ENCODE data around the gene NDST3.

Gene NDST3

GRCh38 chr4:118034053-118034785, at the start of gene NDST3:
NDST3 (plus strand) TSS chr4:118034486; CDS start chr4:118053911, 19,425 bp downstream.
- peak; percentile 52 for DNase-seq (ENCODE audit: low spot score)

GRCh38 chr4:117986321-117986720, 48.0 kb upstream of the NDST3 start:
- no peak for DNase-seq (ENCODE audit: low spot score)

- no peak for DNase-seq (ENCODE audit: low spot score)
Measured at GRCh38 chr4:117987464-117987863, 46.8 kb upstream of the NDST3 start.

GRCh38 chr4:117996891-117997290, 37.4 kb upstream of the NDST3 start:
- no peak for DNase-seq (ENCODE audit: low spot score)

- DNase-seq (ENCODE audit: low spot score) = no peak
Measured at GRCh38 chr4:118004088-118004487, 30.2 kb upstream of the NDST3 start.

GRCh38 chr4:118005883-118006282, 28.4 kb upstream of the NDST3 start:
- DNase-seq (ENCODE audit: low spot score) = no peak

- DNase-seq (ENCODE audit: low spot score) = no peak
Measured at GRCh38 chr4:118012142-118012541, 22.1 kb upstream of the NDST3 start.

- DNase-seq (ENCODE audit: low spot score) = no peak
Measured at GRCh38 chr4:118014831-118015230, 19.5 kb upstream of the NDST3 start.

- no peak for DNase-seq (ENCODE audit: low spot score)
Measured at GRCh38 chr4:118018381-118019145, 15.7 kb upstream of the NDST3 start.

- DNase-seq (ENCODE audit: low spot score) = no peak
Measured at GRCh38 chr4:118026806-118027205, 7.5 kb upstream of the NDST3 start.

GRCh38 chr4:118029224-118029623, 5.1 kb upstream of the NDST3 start:
- DNase-seq (ENCODE audit: low spot score) = no peak

GRCh38 chr4:118032691-118033090, 1.6 kb upstream of the NDST3 start:
- no peak for DNase-seq (ENCODE audit: low spot score)

- peak; percentile 42 for DNase-seq (ENCODE audit: low spot score)
Measured at GRCh38 chr4:118033148-118034052, 886 bp upstream of the NDST3 start.

GRCh38 chr4:118035309-118035708, 1.0 kb downstream of the NDST3 start:
- no peak for DNase-seq (ENCODE audit: low spot score)

- no peak for DNase-seq (ENCODE audit: low spot score)
Measured at GRCh38 chr4:118036336-118036735, 2.0 kb downstream of the NDST3 start.

- no peak for DNase-seq (ENCODE audit: low spot score)
Measured at GRCh38 chr4:118037955-118038354, 3.7 kb downstream of the NDST3 start.

GRCh38 chr4:118046323-118046722, 12.0 kb downstream of the NDST3 start:
- no peak for DNase-seq (ENCODE audit: low spot score)

- no peak for DNase-seq (ENCODE audit: low spot score)
Measured at GRCh38 chr4:118047043-118047442, 12.8 kb downstream of the NDST3 start.

GRCh38 chr4:118058955-118059354, 24.7 kb downstream of the NDST3 start:
- no peak for DNase-seq (ENCODE audit: low spot score)

- no peak for DNase-seq (ENCODE audit: low spot score)
Measured at GRCh38 chr4:118059397-118059796, 25.1 kb downstream of the NDST3 start.

GRCh38 chr4:118076958-118077766, 42.9 kb downstream of the NDST3 start:
- peak; percentile 32 for DNase-seq (ENCODE audit: low spot score)

- DNase-seq (ENCODE audit: low spot score) = no peak
Measured at GRCh38 chr4:118077767-118078105, 43.5 kb downstream of the NDST3 start.

Data from AG08395 (cell line).